ENCODE data around the gene DNAJC3. TPM values are rescaled to one million over a fixed set of nuclear protein-coding genes. Genes with fewer than 3 reads are reported as not detected.

The DNAJC3 gene
- total RNA-seq, 8 experiments from 2014 or later, result 11.6 to 75.1 (median 29.2) TPM

Other genes with a start within 250 kb of the DNAJC3 start
- gene CLDN10, start 124.4 kb upstream of the DNAJC3 start, total RNA-seq, result 1 to 10 TPM in 5 of 8 experiments, under 1 TPM in 1, not detected in 2; 0.58 to 8.9 (median 1.7) TPM
- 10 to 100 TPM; 21.5 to 61.3 (median 37.2) TPM for gene DZIP1, start 32.4 kb upstream of the DNAJC3 start, total RNA-seq

Measured in motor neuron (in vitro differentiated cells).